ENCODE data around the gene DCAF17.

The DCAF17 gene

DNA sequence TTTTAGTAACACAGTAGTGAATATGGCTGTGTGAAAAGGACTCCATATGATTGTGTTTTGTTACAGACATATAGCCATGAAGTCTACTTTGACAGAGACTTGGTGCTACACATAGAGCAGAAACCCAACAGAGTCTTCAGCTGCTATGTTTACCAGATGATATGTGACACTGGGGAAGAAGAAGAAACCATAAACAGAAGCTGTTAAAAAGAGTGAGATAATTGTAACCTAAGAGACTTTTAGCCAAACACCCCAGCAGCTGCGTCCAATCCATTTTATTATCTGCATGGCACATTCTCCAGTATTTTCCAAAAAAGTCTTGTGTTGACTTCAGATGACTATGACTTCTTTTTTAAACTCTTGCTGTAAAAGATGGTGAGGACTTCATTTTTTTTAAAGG, 46.9 kb downstream of the DCAF17 start:
- peaks cover 15 to 19% of the 10 kb centered on the region in 2 experiments for H3K4me1 ChIP-seq (ENCODE audit: control insufficient read depth in 1 of 2, insufficient read depth in 1 of 2, low read depth in 1 of 2, low read length in 1 of 2)
- no peak overlapping the region for H3K4me3 ChIP-seq (ENCODE audit: low read depth in 1 of 2, low read length in 1 of 2)

DNA sequence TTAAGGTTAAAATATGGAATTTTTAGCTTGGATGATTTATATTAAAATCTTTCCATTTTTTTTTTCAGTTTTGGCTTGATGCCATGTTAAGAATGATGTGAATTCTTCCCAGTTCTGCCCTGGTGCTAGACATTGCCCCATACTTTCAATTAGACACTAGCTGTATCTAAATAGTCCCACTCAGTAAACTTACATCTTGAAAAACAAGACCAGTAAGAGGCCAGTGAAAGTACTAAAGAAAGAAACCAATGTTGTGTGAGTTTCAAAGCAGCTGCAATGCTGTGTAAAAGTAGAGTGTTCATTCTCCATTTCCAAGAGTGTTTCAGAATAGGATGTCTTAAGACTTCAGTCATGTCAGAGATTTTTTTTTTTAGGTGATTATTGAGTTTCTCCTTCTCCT, 48.3 kb downstream of the DCAF17 start:
- peaks cover 15 to 19% of the 10 kb centered on the region in 2 experiments for H3K4me1 ChIP-seq (ENCODE audit: control insufficient read depth in 1 of 2, insufficient read depth in 1 of 2, low read depth in 1 of 2, low read length in 1 of 2)
- TF ChIP-seq, protein P1, sequence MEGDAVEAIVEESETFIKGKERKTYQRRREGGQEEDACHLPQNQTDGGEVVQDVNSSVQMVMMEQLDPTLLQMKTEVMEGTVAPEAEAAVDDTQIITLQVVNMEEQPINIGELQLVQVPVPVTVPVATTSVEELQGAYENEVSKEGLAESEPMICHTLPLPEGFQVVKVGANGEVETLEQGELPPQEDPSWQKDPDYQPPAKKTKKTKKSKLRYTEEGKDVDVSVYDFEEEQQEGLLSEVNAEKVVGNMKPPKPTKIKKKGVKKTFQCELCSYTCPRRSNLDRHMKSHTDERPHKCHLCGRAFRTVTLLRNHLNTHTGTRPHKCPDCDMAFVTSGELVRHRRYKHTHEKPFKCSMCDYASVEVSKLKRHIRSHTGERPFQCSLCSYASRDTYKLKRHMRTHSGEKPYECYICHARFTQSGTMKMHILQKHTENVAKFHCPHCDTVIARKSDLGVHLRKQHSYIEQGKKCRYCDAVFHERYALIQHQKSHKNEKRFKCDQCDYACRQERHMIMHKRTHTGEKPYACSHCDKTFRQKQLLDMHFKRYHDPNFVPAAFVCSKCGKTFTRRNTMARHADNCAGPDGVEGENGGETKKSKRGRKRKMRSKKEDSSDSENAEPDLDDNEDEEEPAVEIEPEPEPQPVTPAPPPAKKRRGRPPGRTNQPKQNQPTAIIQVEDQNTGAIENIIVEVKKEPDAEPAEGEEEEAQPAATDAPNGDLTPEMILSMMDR (IDR thresholded peaks at IDR 0.05) = no peak

More for the DNA sequence above, 46.9 kb downstream of the DCAF17 start:
- no peaks in the 10 kb centered on the region for H3K27me3 ChIP-seq
- H3K27ac ChIP-seq = no peak overlapping the region
- peaks cover 10% of the 10 kb centered on the region for H3K36me3 ChIP-seq
- TF ChIP-seq, protein P1 (IDR thresholded peaks at IDR 0.05) = no peak
- no peaks in the 10 kb centered on the region for H3K9me3 ChIP-seq

DNA sequence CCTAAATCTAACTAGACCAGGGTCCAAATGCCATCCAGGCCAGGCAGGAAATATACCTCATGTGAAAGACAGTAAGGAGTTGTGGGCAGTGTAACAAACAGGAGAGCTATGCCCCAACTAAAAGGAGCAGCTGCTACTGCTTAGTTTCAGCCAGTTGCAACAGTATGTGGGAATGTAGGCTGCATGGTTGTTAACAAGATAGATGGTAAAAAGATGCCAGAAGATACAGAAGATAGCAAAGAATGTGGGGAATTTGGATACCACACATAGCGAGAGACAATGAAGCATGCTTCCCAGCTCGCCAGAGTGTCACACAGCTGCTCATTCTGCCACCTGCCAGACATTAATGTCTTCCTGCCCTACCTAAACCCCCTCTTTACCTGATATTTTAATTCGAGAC, 48.9 kb downstream of the DCAF17 start:
- H3K9me3 ChIP-seq = no peaks in the 10 kb centered on the region
- H3K36me3 ChIP-seq = peaks cover 4% of the 10 kb centered on the region
- TF ChIP-seq, protein P1 (IDR thresholded peaks at IDR 0.05) = no peak
- peaks cover 15 to 19% of the 10 kb centered on the region in 2 experiments for H3K4me1 ChIP-seq (ENCODE audit: control insufficient read depth in 1 of 2, insufficient read depth in 1 of 2, low read depth in 1 of 2, low read length in 1 of 2)
- no peaks in the 10 kb centered on the region for H3K27me3 ChIP-seq
- no peak overlapping the region for H3K4me3 ChIP-seq (ENCODE audit: low read depth in 1 of 2, low read length in 1 of 2)
- H3K27ac ChIP-seq = no peak overlapping the region

More for the DNA sequence above, 48.3 kb downstream of the DCAF17 start:
- Histone ChIP-seq H3K4me3 (ENCODE audit: low read depth in 1 of 2, low read length in 1 of 2) (no peak overlapping the region), H3K27ac (no peak overlapping the region), H3K27me3 (no peaks in the 10 kb centered on the region), H3K9me3 (no peaks in the 10 kb centered on the region), H3K36me3 (peaks cover 10% of the 10 kb centered on the region)

DNA sequence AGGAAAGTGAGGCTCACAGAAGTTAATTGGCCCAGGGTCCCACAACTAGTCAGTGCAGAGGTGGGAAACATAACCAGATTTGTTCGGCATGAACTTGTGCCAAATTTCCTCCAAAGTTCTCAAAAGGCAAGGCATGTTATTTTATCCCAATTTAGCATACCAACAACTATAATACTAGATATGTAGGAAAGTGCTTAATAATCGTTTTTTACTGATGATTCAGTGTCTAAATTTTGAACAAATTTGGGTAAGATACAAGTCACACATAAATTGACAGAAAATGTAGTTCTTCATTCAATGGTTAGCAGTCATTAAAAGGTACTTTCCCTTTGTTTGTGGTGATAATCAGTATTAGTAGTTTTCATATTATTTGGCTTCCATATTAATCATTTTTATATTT, 49.8 kb downstream of the DCAF17 start:
- H3K4me1 ChIP-seq (ENCODE audit: control insufficient read depth in 1 of 2, insufficient read depth in 1 of 2, low read depth in 1 of 2, low read length in 1 of 2) = peaks cover 15 to 19% of the 10 kb centered on the region in 2 experiments
- H3K36me3 ChIP-seq = no peaks in the 10 kb centered on the region
- H3K27ac ChIP-seq = no peak overlapping the region
- TF ChIP-seq, protein P1 (IDR thresholded peaks at IDR 0.05) = no peak
- H3K4me3 ChIP-seq (ENCODE audit: low read depth in 1 of 2, low read length in 1 of 2) = no peak overlapping the region
- no peaks in the 10 kb centered on the region for H3K27me3 ChIP-seq
- no peaks in the 10 kb centered on the region for H3K9me3 ChIP-seq

DNA sequence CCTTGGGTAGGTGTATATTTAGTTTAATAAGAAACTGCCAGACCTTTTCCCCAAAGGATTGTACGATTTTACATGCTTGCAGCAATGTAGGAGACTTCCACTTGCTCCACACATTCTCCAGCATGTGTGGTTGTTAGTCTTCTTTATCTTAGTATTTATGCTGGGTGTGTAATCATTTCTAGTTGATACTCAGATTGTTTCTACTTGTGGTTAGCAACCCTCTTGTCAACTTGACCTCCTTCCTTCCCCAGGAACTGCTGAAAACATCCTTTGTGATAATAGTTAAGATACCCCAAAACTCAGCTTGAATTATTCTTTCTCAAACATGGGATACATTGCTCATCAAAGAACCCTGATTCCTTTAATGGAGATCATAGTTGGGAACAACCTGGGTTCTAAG, 51.1 kb downstream of the DCAF17 start:
- H3K9me3 ChIP-seq = no peaks in the 10 kb centered on the region
- H3K36me3 ChIP-seq = no peaks in the 10 kb centered on the region
- H3K27ac ChIP-seq = no peak overlapping the region
- TF ChIP-seq, protein P1 (IDR thresholded peaks at IDR 0.05) = no peak
- peaks cover 15 to 19% of the 10 kb centered on the region in 2 experiments for H3K4me1 ChIP-seq (ENCODE audit: control insufficient read depth in 1 of 2, insufficient read depth in 1 of 2, low read depth in 1 of 2, low read length in 1 of 2)
- H3K27me3 ChIP-seq = no peaks in the 10 kb centered on the region
- H3K4me3 ChIP-seq (ENCODE audit: low read depth in 1 of 2, low read length in 1 of 2) = no peak overlapping the region

DNA sequence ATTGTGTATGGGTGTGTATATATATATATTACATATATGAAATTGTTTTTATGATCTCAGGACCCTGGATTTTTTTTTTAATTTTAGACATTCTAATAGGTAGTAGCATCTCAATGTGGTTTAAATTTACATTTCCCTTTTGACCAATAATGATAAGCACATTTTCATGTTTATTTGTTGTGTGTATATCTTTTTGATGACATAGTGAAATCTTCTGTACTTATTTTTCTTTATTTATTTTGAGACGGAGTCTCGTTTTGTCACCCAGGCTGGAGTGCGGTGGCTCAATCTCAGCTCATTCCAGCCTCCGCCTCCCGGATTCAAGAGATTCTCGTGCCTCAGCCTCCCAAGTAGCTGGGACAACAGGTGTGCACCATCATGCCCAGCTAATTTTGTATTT, 53.2 kb downstream of the DCAF17 start:
- no peak overlapping the region for H3K4me3 ChIP-seq (ENCODE audit: low read depth in 1 of 2, low read length in 1 of 2)
- no peak overlapping the region for H3K27ac ChIP-seq
- no peaks in the 10 kb centered on the region for H3K36me3 ChIP-seq
- peaks cover 8 to 9% of the 10 kb centered on the region in 2 experiments for H3K4me1 ChIP-seq (ENCODE audit: control insufficient read depth in 1 of 2, insufficient read depth in 1 of 2, low read depth in 1 of 2, low read length in 1 of 2)
- TF ChIP-seq, protein P1 (IDR thresholded peaks at IDR 0.05) = no peak
- no peaks in the 10 kb centered on the region for H3K9me3 ChIP-seq
- no peaks in the 10 kb centered on the region for H3K27me3 ChIP-seq

Measured in neutrophil (primary cell).